OCI-LY7 (cell line): ENCODE results near the gene PPHLN1.

Experiments
- CTCF ChIP-seq: fragments of 200-600 bp; sonication (generic); conservative IDR thresholded peaks from 2 replicates; pipeline ENCODE4 v1.5.1; 2014; ENCODE audit warnings: mild to moderate bottlenecking, antibody characterized with exemption, low read length, moderate library complexity, mixed read lengths
- EZH2phosphoT487 ChIP-seq: fragments of 200-600 bp; sonication (generic); IDR thresholded peaks from 2 replicates; pipeline ENCODE4 v1.6.1; 2018; ENCODE audit warnings: low read depth, borderline replicate concordance, mild to moderate bottlenecking, mixed run types, antibody characterized with exemption, low read length, moderate library complexity, mixed read lengths

- TF ChIP-seq CTCF = no peak
- TF ChIP-seq EZH2phosphoT487 = no peak
Measured at GRCh38 chr12:42484996-42485395, 159.0 kb downstream of the PPHLN1 start.
